Measurements from ENCODE around the gene BMPER.

The BMPER gene

GRCh38 chr7:33886149-33886623, 19.2 kb upstream of the BMPER start:
- intact Hi-C loops (cut with DNase I) = no loop called here
- no peak for DNase-seq

GRCh38 chr7:33887266-33887975, 17.9 kb upstream of the BMPER start:
- DNase-seq = peak in 7 of 42 donors; percentile 19 to 42 (median 29)
- intact Hi-C loops (cut with DNase I) = no loop called here

GRCh38 chr7:33888166-33888565, 17.2 kb upstream of the BMPER start:
- intact Hi-C loops (cut with DNase I) = no loop called here
- no peak for DNase-seq

GRCh38 chr7:33892945-33893344, 12.4 kb upstream of the BMPER start:
- no peak for DNase-seq
- intact Hi-C loops (cut with DNase I) = no loop called here

GRCh38 chr7:33893377-33893776, 12.0 kb upstream of the BMPER start:
- no peak for DNase-seq
- intact Hi-C loops (cut with DNase I) = no loop called here

- peak; percentile 74 to 95 (median 90) for DNase-seq
- intact Hi-C loops (cut with DNase I) = loop anchor here (5.0 kb wide), 1 partner anchor 138 kb away; no protein-coding TSS in a partner anchor
Measured at GRCh38 chr7:33895025-33895804, 10.1 kb upstream of the BMPER start.

- intact Hi-C loops (cut with DNase I) = no loop called here
- DNase-seq = no peak
Measured at GRCh38 chr7:33900501-33900900, 4.8 kb upstream of the BMPER start.

- intact Hi-C loops (cut with DNase I) = no loop called here
- no peak for DNase-seq
Measured at GRCh38 chr7:33901199-33901598, 4.1 kb upstream of the BMPER start.

GRCh38 chr7:33901847-33902246, 3.5 kb upstream of the BMPER start:
- no peak for DNase-seq
- intact Hi-C loops (cut with DNase I) = no loop called here

GRCh38 chr7:33902746-33903145, 2.6 kb upstream of the BMPER start:
- peak in 1 of 42 donors; percentile 3 for DNase-seq
- intact Hi-C loops (cut with DNase I) = no loop called here

GRCh38 chr7:33903791-33904680, 1.3 kb upstream of the BMPER start:
- intact Hi-C loops (cut with DNase I) = no loop called here
- peak; percentile 52 to 94 (median 81) for DNase-seq

- intact Hi-C loops (cut with DNase I) = no loop called here
- peak in 39 of 42 donors; percentile 11 to 72 (median 46) for DNase-seq
Measured at GRCh38 chr7:33904681-33905388, 504 bp upstream of the BMPER start.

GRCh38 chr7:33906697-33907096, 1.4 kb downstream of the BMPER start:
- intact Hi-C loops (cut with DNase I) = no loop called here
- no peak for DNase-seq

- DNase-seq = no peak
- intact Hi-C loops (cut with DNase I) = no loop called here
Measured at GRCh38 chr7:33907625-33908024, 2.3 kb downstream of the BMPER start.

GRCh38 chr7:33909318-33909717, 4.0 kb downstream of the BMPER start:
- no peak for DNase-seq
- intact Hi-C loops (cut with DNase I) = no loop called here

- intact Hi-C loops (cut with DNase I) = no loop called here
- DNase-seq = no peak
Measured at GRCh38 chr7:33909755-33910154, 4.4 kb downstream of the BMPER start.

- intact Hi-C loops (cut with DNase I) = no loop called here
- DNase-seq = no peak
Measured at GRCh38 chr7:33910756-33911155, 5.4 kb downstream of the BMPER start.

GRCh38 chr7:33916357-33917081, 11.2 kb downstream of the BMPER start:
- intact Hi-C loops (cut with DNase I) = no loop called here
- no peak for DNase-seq

Measured in head of caudate nucleus (tissue), 42 donors.